Fibroblast of skin of left quadriceps (primary cell): Measurements from ENCODE around the gene SYT15.

Experiments
- DNase-seq, 2 experiments: peaks; one replicate each; pipeline ENCODE4 v3.0.0-alpha.2; 2013; ENCODE audit warnings: low read depth in 2 of 2

Gene SYT15

DNA sequence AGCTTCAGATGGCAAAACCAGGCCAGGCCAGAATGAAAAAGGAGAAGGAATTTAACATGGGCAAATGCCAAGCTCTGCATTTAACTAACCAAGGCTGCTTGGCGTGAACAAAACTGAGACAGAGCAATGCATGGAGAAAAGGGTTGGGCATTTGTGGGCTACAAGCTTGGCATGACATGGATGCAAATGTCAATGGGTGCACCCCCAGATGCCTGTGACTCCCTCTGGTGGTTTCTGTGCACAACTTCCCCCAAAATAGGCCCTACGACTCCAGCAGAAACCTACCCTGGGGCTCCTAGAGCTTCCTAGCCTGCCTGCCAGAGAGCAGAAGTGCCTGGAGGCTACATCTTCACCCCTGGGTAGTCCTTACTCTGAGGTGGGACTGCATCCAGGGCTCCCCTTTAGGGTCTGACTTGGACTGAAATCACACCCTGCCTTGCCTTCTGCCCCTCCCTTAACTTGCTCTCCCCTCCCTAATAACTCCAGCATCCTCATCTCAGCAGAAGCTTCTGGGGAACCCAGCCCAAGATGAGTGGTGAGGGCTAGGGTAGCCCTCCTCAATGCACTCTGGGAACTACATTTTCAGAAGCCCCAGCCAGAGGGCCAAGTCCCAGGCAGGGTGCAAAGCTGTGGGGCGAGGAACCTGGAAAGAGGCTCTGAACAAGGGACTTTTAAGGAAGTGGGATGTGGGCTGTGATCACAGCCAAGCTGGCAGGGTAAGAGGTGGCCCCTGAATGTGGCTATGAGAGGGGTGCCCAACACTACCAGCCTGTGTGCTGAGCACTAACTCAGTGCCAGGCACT is 33.7 kb upstream of the SYT15 start:
- no peak for DNase-seq

DNA sequence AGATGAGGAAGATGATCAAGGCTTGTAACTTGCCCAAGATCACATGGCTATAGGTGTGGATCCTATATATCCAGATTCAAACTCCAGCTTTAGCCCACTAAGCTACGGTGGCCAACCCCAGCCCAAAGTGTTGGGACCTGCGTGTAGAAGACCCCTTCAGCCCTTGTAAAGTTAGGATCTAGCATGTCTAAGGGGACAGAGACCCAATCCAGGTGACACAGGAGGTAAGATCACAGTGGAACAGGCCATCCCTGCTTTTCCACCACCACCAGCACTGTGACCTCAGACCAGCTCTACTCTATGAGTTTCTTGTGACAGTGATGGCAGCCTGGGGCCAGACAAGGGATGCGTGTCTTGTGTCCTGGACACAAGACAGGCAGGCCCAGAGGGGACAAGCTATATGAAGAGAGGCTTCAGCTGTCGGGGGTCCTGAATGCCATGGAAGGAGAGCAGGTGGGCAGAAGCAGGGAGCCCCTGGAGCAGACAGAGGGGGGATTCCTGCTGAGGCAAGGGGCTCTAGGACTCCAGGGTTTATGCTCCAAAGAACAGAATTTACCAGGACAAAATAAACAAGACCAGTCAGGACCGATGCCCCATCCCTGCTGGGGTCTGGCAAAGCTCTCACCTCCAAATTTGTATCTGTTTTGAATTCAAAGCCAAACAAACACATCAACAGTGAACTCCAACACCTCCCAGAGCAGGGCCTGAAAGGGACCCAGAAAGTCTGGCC is 32.9 kb upstream of the SYT15 start:
- no peak for DNase-seq

DNA sequence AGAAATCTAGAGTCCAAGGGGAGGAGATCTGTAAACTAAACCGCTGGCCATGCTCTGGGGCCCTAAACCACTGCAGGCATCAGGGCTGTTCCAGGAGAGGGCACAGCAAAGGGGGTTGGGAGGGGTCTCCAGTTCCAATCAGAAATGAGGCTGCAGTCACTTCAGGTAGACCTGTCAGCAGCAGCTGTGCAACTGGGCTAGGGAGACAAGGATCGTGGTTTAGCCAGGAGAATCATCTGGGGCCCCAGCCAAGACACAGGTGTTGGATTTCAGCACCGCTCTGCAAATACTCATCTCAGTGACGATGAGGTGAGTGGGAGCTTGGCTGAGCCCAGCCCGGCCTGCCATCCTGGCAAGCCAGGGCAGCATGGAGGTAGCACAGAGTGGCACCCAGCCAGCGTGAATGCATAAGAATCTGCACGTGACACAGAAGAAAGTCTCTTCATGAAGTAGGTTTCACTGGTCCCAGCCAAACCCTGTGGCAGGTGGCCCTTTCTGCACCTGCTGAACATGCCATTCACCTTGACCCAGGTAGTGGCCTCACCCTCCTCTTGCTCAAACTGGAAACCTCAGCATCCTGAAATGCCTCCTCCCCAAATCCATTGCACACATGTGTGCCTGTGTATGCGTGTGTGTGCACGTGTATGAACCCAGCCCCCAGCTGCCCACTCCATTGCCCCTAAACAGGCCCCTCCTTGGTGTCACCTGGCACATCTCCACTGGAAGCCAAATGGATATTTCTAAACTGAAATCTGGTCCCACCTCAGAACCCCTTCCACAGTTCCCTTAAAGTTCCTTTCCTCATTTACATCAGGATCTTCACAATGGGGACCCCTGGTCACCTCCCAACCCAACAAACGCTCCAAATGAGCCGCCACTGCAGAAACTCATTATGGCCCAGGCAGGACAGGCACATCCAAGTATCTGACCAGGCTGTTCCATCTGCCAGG is 32.1 kb upstream of the SYT15 start:
- DNase-seq: no peak

DNA sequence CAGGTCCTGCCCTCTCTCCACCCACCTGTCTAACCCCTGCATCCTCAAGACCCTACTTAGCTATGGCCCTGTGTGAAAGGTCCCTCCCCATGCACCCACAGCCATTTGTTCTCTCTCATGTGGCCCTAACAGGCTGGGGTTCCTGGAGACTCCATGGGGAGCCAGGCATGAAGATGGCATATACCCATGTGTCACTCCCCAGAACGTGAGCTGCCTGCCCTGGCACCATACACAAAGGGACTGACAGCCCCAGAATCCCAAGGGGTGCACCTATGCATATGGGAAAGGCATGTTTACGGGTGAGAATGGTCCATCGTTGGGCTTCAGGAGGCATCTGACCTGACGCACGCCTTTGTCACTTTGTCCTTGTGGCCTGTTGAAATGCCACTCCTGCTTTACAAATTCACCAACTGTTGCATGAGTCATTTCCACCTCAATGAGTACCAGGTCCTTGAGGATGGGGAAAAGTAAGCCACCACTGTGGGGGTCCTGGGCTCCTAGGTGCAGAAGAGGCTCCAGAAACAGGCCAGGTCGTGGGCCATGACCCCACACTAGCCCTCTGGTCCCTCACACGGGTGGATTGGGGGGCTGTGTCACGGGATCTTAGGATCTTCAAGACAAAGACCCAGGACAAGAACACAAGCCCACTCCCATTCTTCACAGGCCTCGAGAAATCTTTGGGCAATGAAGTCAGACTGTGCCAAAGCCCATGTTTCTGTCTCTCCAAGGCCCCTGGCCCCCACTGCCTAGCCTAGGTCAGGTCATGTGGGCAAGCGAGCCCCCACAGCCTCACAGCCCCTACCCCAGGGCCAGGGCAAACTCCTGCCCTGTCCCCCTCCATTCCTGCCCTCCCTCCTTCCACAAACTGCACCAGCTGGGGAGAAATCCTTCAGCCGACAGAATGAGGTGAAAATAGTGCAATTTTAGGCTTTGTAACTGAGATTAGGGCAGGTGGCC is 31.1 kb upstream of the SYT15 start:
- no peak for DNase-seq

DNA sequence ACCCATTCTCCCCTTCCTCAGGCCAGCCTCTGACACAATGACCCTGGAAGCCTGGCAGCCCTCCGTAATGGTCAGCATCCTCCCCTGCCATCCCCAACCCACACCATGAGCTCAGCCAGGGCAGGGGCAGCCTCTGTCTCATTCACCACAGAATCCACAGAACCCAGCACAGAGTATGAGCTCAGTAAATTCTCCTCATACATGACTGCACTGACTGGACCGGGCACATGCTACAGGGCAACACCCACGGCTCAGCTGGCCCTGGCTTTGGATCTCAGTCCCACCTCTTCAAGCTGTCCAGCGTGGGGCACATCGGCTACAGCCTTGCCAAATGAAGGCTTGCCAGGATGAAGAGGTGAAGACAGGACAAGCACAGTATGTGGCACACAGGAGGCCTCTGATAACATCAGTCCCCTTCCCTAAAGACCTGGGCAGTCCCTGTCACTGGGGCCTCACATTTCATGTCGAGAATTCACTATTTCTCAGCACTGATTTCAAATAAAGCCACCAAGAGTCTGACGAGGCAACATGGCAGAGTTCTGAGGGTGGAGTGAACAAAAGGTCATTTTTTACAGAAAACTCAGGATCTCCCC is 30.3 kb upstream of the SYT15 start:
- no peak for DNase-seq

DNA sequence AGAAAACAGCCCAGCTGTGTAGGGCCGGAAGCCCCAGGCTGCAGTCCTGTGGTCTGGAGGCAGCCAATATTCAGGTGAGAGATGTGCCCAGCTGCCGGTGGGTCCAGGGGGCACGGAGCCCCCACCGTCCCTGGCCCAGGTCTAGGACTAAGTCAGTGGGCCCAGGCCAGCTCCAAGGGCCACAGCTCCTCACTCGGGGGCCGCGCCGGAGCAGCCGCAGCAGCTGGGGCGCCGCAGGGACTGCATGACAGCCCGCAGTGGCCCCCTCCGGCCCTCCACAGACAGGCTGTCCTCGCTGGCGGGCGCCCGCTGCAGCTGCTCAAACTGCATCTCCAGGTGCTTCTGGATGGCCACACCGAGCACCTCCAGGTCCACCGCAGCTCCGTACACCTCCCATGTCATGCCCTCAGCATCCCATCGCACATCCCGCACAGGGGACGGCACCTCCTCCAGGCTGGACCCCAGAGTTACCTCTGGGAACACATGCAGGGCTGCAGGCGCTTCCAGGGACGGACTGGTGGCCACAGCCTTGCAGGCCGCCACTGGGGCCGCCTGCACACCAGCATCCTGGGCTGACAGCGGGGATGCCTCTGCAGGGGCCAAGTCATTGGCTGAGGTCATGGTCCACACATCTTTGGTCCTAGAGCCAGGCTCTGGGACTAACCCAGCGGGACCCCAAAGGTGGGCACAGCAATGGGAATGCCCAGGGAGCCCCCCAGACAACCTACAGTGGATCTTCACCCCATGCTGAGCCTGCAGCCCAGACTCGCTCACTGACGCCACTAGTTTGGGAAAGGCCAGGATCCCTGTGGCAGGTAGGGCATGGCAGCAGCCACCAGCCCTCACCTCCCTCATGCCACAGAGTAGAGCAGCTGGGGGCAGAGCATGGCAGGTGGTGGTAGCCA is 29.5 kb upstream of the SYT15 start:
- no peak for DNase-seq

DNA sequence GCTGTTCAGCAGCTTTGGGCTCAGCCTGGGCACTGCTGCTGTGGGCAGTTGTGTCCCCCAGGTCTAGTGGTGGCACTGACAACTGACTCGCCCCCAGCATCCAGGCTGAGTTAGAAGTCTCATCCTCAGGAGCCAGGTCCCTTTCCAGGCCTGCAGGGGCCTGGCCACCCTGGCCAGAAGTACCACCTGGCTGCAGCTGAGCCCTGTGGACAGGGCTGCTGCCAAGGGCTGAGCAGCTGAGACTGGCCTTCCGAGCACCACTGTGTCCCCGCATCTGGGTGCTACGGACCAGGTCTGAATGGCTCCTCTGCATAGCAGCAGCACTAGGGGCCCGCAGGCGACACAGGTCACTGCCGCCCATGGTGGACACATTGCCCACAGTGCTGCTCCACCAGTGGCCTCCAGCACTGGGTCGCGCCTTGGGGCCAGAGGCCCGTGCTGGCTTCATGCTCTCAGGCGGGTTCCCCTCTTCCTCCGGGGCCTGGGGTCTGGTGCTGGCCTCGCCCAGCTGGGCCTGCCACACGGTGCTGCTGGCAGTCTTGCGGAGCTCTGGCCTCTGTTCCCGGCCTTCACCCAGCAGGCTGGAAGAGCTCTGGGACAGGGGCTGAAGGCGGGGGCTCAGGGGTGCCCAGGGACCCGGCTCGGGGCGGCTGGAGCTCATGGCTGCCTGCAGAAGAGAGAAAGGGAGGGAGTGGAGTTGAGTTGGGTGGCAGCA is 28.7 kb upstream of the SYT15 start:
- DNase-seq: no peak

DNA sequence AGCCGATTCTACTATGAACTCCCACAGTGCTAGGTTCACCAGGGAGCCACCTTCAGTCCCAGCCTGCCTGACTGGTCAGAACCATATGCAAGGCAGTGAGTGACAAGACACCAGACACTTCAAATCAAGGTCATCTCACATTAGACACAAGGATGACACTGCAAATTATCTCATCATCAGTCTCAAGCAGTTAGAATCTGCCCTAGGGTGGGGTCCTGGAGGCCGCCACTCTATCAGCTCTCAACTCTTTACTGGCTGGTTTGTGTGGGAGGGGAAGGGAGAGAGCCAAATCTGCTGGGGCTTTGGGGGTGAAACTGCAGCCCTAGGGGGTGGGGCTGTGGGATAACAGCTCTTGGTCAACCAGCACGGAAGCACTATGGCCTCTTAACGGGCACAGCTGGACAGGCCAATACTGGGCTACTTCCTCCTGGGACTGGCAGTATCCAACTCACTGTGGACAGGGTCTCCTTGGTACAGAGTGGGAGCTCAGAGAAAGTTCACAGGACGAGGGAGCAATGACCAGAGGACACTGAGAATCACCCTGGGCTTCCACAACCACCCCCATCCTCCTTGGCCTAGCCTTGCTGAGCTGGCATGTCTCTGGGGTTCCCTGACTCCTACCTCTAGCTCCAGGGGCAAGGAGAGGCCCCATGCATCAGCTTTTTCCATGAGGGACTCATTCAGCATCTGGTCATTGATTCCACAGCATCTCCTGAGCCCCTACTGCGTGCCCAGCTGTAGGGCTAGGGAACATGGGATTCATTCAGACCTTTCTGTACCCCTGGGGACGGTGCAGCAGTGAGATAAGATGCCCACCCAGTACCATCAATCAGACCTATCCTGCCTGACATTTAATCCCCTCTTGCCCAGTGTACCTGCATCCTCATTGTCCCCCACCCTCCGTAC is 27.9 kb upstream of the SYT15 start:
- DNase-seq: no peak

DNA sequence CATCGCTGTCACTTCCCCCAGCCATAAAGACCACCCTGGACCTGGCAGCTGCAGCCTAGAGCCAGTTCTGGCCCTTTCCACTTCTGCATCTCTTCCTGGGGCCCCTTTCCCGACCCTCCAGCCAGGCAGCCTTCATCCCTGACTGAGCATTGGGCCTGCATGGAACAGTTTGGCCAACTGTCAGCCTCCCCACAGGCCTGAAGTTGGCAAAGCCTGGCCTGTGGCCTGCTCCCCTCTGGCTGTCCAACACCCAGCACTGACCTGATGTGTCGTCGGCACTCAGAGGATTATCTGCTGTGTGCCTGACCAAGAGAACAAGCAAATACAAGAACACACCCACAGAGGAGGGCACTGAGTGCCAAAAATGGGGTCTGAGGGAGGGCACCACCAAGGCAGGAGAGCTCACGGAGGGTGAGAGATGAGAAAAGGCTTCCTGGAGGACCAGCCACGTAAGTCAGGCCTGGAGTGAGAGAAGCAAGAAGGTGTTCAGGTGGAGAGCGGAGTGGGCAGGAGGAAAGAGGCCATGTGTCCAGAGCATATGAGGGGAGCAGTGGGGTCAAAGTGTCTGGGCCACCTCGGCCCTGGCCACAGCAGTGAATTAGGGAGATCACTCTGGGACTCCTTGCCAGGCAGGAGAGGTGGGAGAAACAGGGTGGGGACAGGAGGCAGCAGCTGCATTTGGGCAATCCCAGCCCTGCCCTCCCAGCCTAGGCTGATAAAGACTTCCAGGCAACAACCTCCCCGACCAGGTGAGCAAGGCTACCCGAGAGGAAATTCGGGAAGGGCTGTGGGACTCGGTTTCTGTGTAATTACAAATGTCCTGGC is 27.0 kb upstream of the SYT15 start:
- no peak for DNase-seq

DNA sequence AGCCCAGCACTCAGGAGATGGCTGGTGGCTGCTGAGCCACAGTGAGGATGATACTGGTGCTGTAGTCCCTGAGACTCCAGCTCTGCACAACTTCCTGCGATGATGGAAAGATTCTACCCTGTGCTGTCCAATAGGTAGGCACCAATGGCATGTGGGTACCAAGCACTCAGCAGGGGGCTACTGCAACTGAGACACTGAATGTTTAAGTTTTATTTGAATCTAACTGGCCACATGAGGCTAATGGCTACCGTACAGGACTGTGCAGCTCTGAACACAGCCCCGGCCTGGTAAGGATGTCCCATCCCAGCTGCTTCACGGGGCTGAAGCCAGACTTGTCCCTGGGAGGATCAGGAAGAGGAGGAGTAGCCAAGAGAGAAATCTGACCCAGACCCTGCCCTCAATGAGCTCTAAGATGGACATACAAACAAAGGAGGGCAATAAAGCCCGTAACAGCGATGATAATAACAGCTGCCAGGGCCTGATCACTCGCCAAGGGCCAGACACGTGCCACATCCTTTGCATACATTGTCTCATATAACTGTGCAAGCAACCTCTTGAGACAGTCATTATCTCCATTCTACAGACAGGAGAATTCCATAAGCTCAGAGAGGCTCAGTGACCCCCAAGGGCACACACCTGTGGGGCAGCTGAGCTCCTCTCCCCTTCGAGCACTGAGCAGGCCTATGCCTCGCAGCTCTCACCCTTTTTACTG is 26.2 kb upstream of the SYT15 start:
- no peak for DNase-seq

DNA sequence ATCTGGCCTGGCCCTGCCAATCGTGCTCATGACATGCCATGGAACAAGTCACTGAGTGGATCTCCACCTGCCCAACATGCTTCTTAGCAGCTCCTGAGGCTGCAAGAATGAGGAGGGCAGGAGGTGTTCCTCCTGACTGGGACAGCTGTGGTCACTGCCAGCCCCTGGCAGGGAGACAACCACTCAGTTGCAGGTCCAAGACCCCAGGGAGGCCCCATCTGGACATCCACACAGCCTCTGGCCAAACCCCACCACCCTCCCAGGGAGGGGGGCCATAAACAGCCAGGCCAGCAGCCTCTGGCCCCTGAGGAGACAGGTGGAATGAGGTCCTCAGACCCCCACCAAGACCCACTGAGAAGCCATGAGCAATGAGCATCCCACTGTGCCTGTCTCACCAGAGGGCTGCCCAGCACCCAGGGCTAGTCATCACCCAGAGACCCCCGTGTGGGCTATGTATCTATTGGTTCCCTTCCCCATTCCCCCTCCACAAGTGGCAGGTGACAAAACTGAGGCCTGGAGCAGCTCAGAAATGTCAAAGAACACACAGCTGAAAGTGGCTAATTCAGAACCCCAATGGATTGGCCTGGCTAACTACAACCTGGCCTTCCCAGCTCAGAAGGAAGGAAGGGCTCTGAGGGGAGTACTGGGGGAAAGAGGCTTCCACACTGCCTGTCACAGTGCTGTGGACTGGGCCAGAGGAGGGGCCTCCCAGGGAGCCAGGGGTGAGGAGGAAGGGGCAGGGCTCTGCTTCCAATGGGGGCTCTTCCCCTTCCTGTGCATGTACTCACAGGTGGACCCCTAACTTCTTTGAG is 25.5 kb upstream of the SYT15 start:
- DNase-seq: no peak

DNA sequence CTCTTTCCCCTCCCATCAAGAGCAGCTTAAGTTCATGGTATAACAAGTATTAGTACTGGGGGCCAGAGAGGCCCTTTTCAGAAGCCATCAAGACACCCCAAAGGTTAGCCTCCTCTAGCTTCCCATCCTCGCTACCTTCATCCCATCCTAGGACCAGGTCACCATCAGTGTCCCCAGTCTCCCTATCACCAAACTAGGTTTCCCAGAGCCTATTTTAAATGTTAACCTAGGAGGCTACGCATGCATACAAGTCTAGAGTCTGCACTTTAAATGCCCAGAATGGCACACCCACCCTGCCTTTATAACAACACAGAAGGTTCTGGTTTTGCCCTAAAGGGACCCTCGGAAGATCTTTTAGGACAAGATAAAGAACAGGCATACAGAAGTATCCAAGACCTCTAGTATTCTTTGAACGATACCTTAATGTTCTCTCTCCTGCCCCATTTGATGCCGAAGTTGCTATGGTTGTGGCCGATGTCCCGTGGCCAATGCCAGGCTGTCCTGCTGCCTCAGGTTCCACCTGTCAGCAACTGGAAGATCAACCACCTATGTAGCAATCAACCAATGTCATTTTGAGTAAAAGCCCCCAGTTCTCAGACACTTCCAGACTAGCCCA is 24.7 kb upstream of the SYT15 start:
- no peak for DNase-seq

DNA sequence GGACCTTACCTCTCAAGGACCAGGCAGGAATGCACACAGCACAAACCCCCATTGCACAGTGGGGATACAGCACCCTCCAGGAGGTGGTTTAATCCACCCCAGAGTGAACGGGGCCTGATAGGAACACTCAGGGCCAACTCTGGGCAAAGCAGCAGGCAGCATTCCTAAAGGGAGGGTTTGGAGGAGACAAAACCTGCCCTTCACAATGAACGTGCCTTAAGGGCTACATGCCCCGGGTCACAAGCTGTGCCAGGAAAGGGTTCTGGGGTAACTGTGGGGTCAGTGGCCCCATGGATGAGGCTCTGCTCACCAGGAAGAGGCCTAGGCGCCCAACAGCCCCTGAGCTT is 23.6 kb upstream of the SYT15 start:
- DNase-seq: no peak

DNA sequence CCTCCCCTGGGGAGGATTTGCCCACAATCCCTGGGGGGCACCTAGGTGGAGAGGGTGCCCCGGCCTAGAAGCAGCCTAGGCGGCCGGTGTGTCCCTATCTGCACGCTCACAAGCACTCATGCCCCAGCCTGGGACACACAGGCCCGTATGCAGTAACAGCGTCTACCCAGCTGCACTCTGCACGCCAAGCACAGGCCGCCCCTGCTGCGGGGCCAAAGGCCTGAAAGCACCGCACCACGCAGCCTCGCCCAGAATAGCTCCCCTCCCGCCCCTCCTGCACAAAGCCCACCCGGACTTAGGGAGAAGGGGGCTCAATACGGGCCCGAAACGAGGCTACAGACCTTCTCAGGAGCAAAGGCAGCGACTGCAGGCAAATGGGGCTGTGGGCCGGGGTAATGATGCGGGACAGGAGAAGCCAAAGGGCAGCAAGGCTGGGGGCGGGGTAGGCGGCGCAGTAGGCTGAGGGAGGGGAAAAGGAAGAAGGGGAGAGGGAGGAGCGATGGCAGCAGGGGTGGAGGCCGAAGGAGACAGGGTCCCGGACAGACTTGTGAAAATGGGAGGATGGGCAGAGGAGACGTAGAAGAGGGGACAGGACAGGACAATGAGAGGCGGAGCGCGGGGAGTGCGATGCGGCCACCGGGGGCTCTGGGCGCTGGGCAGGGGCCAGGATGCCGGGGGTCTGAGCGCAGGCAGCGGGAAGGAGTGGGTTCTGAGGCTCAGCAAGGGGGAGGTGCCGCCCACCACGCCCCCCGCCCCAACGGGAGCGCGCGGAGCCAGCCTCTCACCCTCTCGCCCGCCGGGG is 23.0 kb upstream of the SYT15 start:
- no peak for DNase-seq
